Adipocyte (in vitro differentiated cells): ENCODE results near the gene ADCY7.

Experiments
- DNase-seq: peaks from one replicate; pipeline ENCODE4 v3.0.0-alpha.2; 2015; ENCODE audit warnings: low read depth
- H3K27me3 ChIP-seq: replicated peaks from 2 replicates; pipeline ENCODE4 v1.7.0; 2013; ENCODE audit warnings: mild to moderate bottlenecking, low read length, moderate library complexity; ENCODE audit not compliant: control insufficient read depth, insufficient read depth
- H3K36me3 ChIP-seq: 2 replicates; pipeline ENCODE4 v1.7.0; 2013; ENCODE audit warnings: low read length, mild to moderate bottlenecking, moderate library complexity; ENCODE audit not compliant: control insufficient read depth, insufficient read depth, severe bottlenecking
- H3K4me1 ChIP-seq: 2 replicates; pipeline ENCODE4 v1.7.0; 2013; ENCODE audit warnings: mild to moderate bottlenecking, low read length, moderate library complexity; ENCODE audit not compliant: control insufficient read depth, insufficient read depth
- H3K4me3 ChIP-seq: 2 replicates; pipeline ENCODE4 v1.7.0; 2013; ENCODE audit warnings: mild to moderate bottlenecking, low read length, moderate library complexity
- H3K9ac ChIP-seq: 2 replicates; pipeline ENCODE4 v1.7.0; 2013; ENCODE audit warnings: mild to moderate bottlenecking, low read length, moderate library complexity
- H3K9me3 ChIP-seq: 2 replicates; pipeline ENCODE4 v1.7.0; 2013; ENCODE audit warnings: mild to moderate bottlenecking, low read length, moderate library complexity; ENCODE audit not compliant: control insufficient read depth

Gene ADCY7

DNA sequence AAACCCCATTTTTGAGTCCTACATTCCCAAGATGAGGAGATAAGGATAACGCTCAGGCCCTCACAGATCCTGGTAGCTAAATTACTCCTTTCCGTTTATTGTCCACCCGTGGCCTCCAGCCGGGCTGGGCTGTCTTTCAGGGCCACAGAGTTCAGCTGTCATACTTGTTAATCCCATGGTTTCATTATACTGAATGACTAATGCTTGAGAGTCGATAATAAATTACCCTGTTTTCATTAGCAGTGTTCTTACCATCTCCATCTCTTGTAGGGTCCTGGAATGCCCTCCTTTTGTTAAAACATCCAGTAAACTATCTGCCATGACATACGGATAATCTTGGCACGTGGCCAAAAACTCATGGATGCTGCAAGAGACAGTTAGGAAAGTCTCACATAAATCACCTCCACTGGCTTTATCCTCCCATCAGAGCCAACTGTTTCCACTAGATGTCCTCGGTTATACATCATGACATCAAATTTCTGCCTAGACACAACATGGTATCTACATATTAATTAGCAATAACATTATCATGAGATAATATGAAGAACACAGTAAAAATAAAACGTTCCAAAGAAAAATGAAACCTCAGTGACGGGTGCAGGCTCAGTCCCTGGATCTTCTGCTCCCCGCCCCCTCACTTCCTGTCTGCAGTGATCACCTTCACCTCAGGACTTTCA lies 57.1 kb downstream of the ADCY7 start:
- H3K27me3 ChIP-seq: no peaks in the 10 kb centered on the region
- peaks cover 66% of the 10 kb centered on the region for H3K36me3 ChIP-seq
- H3K4me1 ChIP-seq: no peaks in the 10 kb centered on the region
- H3K9ac ChIP-seq: no peak overlapping the region
- H3K4me3 ChIP-seq: no peak overlapping the region
- H3K9me3 ChIP-seq: no peaks in the 10 kb centered on the region
- peak; percentile 52 for DNase-seq

DNA sequence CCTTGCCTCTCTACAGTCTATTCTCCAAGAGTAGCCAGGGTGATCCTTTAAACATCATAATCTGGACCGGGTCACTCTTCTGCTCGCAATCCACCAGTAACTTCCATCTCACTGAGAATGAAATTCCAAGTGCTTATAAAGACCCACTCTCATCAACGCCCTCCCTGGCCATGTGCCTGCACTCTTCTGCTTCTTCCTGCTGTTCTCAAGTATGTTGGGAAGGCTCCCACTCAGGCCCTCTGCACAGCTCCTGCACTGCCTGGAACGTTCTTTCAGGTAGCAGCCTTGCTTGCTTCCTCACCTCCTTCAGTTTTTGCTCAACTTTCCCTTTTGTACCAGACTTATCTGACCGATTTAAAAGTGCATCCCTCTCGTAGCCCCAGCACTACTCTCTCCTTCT lies 58.0 kb downstream of the ADCY7 start:
- Histone ChIP-seq H3K4me1 (no peaks in the 10 kb centered on the region), H3K36me3 (peaks cover 66% of the 10 kb centered on the region), H3K4me3 (no peak overlapping the region), H3K9me3 (no peaks in the 10 kb centered on the region), H3K9ac (no peak overlapping the region), H3K27me3 (no peaks in the 10 kb centered on the region)
- no peak for DNase-seq

DNA sequence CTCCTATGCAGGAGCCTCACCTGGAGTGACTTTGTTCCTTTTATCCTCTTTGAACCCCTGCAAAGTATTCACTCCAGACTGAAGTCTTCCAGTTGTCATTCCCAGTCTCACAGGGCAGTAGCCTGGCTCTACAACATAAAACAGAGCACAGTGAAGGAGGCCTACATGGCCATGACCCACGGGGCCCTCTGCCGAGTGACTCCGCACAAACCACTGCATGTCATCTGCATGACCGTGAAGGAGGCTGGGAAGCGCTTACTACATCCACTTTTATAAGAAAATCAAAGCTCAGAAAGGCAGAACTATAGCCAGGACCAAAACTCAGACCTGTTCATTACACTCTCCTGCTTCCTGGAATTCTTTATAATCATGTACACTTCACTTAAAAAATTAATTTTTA lies 59.9 kb downstream of the ADCY7 start:
- Histone ChIP-seq H3K9ac (no peak overlapping the region), H3K27me3 (no peaks in the 10 kb centered on the region), H3K9me3 (no peaks in the 10 kb centered on the region), H3K36me3 (peaks cover 51% of the 10 kb centered on the region), H3K4me3 (no peak overlapping the region), H3K4me1 (no peaks in the 10 kb centered on the region)
- no peak for DNase-seq

GRCh38 chr16:50326835-50327465 lies 60.6 kb downstream of the ADCY7 start:
- no peaks in the 10 kb centered on the region for H3K4me1 ChIP-seq
- DNase-seq: peak; percentile 52
- peaks cover 46% of the 10 kb centered on the region for H3K36me3 ChIP-seq
- H3K27me3 ChIP-seq: no peaks in the 10 kb centered on the region
- H3K4me3 ChIP-seq: no peak overlapping the region
- no peaks in the 10 kb centered on the region for H3K9me3 ChIP-seq
- no peak overlapping the region for H3K9ac ChIP-seq

DNA sequence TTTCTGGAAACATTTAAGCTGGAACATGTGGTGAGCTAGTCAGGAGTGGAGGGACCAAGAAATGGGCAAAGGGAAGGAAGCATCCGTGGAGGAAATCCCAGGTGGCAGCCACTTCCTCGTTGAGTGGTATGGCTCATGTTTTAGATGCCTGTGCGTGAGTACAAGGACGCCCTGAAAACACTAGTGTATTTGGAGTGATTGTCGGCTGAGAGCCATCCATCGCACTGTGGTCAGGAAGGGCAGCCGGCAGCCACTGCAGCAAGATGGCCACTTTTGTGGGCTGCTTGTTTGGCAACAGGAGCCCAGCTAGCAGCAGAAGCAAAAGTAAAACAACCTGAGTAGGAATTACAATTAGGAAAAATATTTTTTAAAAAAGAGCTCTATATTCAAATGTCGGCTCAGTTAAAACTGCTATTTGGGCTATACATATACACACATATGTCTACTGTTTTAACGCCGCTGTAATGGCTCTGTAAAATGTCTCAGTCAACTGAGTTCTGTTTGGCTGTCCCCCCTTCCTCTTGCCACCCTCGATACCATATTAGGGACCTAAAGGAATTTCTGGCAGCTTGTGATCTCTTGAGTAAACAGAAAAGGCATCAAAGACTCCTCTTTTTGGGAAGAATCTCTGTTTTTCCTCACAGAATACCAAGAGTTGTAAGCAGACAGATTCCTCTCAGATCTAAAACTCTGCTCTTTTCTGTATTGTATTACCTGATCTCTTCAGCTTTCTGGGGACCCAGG lies 63.3 kb downstream of the ADCY7 start:
- Histone ChIP-seq H3K4me3 (no peak overlapping the region), H3K36me3 (peaks cover 53% of the 10 kb centered on the region), H3K27me3 (no peaks in the 10 kb centered on the region), H3K9me3 (no peaks in the 10 kb centered on the region), H3K4me1 (no peaks in the 10 kb centered on the region), H3K9ac (peak overlapping the region; percentile 22)
- no peak for DNase-seq

GRCh38 chr16:50331570-50331969 lies 65.2 kb downstream of the ADCY7 start:
- Histone ChIP-seq H3K4me3 (no peak overlapping the region), H3K36me3 (peaks cover 47% of the 10 kb centered on the region), H3K4me1 (no peaks in the 10 kb centered on the region), H3K27me3 (no peaks in the 10 kb centered on the region), H3K9ac (no peak overlapping the region), H3K9me3 (no peaks in the 10 kb centered on the region)
- DNase-seq: no peak

DNA sequence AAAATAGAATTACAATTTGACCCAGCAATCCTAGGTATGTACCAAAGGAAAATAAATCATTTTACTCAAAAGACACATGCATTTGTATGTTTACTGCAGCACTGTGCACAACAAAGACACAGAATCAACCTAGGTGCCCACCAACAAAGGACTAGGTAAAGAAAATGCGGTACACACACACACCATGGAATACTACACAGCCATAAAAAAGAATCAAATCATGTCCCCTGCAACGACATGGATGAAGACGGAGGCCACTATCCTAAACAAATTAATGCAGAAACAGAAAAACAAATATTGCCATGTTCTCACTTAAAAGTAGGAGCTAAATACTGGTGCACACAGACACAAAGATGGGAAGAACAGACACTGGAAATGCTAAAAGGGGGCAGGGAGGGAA lies 66.2 kb downstream of the ADCY7 start:
- Histone ChIP-seq H3K36me3 (peaks cover 44% of the 10 kb centered on the region), H3K9ac (no peak overlapping the region), H3K4me3 (no peak overlapping the region), H3K9me3 (no peaks in the 10 kb centered on the region), H3K27me3 (no peaks in the 10 kb centered on the region), H3K4me1 (peaks cover 2% of the 10 kb centered on the region)
- DNase-seq: no peak

DNA sequence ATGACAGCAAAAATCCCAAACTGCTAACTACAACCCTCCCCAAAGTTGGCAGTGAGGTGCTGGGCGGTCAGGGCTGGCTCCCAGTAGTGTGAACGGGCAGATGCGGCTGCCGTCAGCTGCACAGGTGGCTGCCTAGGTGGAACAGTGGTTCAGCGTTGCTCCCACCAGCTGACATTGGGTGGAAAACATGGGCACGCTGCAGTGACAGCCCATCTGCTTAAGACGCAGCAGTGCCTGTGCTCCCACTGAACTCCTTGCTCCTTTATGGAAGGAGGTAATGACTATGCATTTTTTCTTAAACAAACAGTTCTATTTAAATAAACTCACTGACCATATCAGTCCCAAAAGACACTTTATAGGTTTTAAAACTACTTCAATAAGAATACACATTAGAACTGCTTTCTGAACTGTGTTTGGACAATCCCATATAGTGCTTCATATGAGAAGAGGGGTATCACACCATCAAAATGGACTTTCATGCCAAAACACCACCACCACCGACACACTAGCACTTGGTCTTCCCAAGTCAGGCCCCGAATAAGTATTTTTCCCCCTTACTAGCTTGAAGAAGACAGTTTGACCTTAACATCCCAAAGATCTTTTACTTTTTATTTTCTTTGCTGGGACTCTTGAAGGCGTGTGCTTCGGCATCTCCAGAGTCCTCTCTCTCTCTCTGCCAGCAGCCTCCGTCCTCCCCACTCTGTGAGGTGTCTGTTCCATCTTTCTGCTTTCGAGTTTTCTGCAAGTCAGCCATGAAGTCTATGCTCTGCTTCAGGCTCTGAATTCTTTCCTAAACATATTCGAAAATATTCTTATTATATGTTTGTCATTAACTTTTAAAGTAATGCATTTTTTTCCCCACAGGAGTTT lies 68.0 kb downstream of the ADCY7 start:
- H3K36me3 ChIP-seq: peaks cover 34% of the 10 kb centered on the region
- no peaks in the 10 kb centered on the region for H3K9me3 ChIP-seq
- DNase-seq: no peak
- H3K27me3 ChIP-seq: no peaks in the 10 kb centered on the region
- H3K9ac ChIP-seq: no peak overlapping the region
- H3K4me1 ChIP-seq: peaks cover 3% of the 10 kb centered on the region
- no peak overlapping the region for H3K4me3 ChIP-seq

GRCh38 chr16:50335196-50335958 lies 69.0 kb downstream of the ADCY7 start:
- H3K27me3 ChIP-seq: no peaks in the 10 kb centered on the region
- no peaks in the 10 kb centered on the region for H3K9me3 ChIP-seq
- H3K4me3 ChIP-seq: no peak overlapping the region
- peaks cover 5% of the 10 kb centered on the region for H3K4me1 ChIP-seq
- no peak for DNase-seq
- peaks cover 34% of the 10 kb centered on the region for H3K36me3 ChIP-seq
- H3K9ac ChIP-seq: no peak overlapping the region

- H3K9ac ChIP-seq: no peak overlapping the region
- no peaks in the 10 kb centered on the region for H3K9me3 ChIP-seq
- H3K27me3 ChIP-seq: no peaks in the 10 kb centered on the region
- H3K36me3 ChIP-seq: peaks cover 34% of the 10 kb centered on the region
- no peak for DNase-seq
- H3K4me1 ChIP-seq: peaks cover 19% of the 10 kb centered on the region
- H3K4me3 ChIP-seq: no peak overlapping the region
Measured at GRCh38 chr16:50336884-50337283, 70.5 kb downstream of the ADCY7 start.
